HG02885 (cell line): ENCODE data around the gene C1QTNF8.

Experiments
- ATAC-seq: cut with Tn5 transposase; IDR thresholded peaks from one replicate; pipeline ENCODE4 v1.9.1; 2021; ENCODE audit warnings: mild to moderate bottlenecking; ENCODE audit not compliant: unreplicated experiment, poor library complexity

C1QTNF8 gene

DNA sequence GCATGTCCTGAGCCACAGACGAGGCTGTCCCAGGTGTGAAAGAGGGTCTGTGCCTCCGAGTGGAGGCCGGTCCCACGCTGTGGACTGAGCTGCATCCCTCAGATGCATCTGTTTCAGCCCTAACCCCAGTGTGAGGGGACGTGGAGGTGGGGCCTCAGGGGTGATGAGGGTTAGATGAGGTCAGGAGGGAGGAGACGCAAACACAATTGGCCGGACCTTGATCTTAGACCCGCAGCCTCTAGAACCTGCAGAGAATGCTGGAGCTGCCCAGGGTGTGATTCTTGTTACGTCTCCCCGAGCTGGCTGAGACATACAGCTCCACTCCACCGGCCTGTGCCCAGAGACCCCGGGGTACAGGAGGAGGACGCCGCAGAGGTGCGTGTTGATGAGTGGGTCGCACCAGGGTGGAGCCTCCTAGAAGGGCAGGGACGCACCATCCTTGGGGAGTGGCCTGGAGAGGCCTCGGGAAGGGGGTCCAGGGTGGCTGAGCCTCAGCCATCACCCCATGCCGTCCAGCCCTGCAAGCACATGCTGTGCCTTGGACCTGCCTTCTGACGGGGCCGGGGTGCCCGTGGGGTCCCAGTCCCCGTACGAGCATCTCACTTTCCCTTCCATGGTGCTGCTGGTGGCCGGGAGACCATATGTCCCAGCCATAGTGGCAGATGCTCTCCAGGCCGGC is 16.6 kb upstream of the C1QTNF8 start:
- no peak for ATAC-seq

GRCh38 chr16:1109648-1110047 is 13.6 kb upstream of the C1QTNF8 start:
- no peak for ATAC-seq

- no peak for ATAC-seq
Measured at GRCh38 chr16:1108299-1109252, 12.5 kb upstream of the C1QTNF8 start.

GRCh38 chr16:1107731-1108130 is 11.7 kb upstream of the C1QTNF8 start:
- ATAC-seq: no peak

GRCh38 chr16:1107141-1107540 is 11.1 kb upstream of the C1QTNF8 start:
- no peak for ATAC-seq

DNA sequence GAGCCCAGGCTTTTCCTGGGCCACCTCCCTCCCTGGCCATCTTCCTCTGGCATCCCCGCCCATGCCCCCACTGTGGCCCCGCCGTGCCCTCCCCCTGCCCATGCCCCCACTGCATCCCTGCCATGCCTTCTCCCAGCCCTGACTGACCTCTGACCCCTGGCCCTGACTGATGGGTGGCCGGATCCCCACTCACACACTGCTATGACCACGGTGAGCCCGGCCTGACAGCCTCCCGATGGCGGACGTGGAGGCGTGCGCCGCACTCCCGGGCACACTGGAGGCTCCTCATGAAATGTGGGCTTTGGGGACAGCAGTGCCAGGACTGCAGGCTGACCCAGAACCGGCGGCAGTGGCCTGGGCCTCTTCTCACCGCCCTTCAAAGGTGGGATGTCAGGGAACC is 10.6 kb upstream of the C1QTNF8 start:
- no peak for ATAC-seq

DNA sequence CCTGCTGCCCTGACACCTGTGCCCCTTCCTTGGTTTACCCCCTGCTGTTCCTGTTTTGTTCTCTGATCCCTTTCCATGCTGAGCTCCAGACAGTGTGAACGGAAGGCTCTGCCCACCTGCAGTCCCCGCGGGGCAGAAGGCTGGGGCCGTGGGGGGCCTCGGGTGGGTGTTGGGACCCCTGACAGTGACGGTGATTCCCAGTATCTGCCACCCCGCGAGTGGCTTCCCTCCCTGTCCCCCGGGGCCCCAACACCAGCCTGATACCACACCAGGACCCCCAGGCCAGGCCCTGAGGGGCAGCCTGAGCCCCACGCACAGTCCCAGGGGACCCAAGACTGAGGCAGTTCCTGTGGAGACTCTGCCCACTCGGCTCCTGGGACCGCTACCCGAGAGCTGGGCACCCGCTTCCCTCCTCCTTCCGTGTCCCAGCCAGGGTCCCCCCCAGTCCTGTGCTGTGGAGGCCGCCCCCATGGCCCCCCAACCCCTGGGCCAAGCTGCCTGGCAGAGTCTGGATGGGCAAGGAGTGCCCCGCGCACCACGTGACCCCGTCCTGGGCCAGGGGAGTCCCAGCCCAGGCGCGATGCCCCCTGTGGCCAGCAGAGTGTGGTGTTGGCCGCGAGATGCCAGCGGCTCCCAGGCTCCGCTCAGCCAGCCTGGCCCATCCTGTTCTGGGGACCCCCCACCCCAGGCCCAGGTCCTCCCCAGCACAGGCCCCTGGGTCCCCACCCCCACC is 10.0 kb upstream of the C1QTNF8 start:
- no peak for ATAC-seq

DNA sequence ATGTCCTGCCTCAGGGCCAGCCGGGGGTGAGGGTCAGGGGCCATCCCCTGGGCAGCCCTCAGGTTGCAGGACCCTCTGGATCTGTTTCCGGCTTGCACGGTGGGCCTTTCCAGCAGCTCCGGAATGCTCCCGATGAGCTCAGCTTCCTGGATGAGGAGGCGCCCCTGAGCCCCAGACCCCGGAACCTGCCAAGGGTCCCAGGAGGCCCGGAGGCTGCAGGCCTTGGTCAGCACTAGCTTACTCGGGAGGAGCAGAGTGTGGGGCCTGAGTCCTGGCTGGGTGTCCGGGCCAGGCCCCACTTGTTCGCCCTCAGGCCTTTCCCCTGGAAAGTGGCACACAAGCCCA is 7.6 kb upstream of the C1QTNF8 start:
- ATAC-seq: no peak

DNA sequence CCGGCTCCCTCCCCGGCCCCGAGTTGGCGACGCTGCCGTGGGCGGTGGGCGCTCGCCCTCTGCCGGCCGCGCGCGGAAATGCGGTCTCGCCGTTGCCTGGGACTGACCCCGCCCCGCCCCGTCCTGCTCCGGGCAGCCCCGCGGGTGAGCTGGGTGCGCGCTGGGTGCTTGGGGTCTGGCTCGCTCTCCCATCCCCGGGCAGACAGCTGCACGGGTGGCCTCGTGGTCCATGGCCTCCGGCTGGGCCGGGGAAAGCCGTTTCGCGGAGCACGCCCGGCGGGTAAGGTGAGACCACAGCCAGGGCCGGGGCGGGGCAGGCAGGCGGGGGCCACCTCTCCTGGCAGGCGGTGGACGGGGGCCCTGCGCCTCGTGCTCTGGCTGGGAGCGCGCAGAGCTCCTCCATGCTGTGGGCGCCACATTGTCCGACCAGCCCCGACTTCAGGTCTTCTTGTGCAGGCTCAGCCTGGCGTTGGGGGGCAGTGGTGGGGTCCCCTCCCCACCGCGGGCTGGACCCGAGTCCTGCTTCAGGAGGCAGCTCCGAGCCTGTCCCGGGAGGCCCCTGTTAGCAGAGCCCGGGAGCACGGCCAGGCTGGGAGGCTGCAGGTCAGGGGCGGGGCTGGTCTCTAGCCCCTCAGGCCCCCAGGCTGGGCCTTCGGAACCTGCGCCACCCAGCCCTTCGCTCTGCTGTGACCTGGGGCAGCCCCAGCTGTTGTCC is 7.0 kb upstream of the C1QTNF8 start:
- no peak for ATAC-seq

DNA sequence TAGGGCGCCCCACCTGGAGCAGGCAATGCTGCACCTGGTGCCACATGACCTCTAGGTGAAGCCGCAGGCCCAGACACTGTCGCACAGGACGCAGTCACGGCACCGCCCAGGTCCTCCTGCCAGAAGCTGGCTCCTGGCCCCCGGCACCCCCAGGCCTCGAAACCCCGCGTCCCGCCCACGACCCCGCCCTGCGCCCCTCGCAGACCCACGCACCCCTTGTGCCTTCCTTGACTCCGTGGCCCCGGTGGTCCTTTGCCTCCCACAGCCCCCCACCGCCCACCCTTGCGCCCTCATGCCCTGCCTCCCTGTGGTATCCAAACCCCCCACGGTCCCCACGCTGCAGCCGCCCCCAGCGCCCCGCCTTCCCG is 6.3 kb upstream of the C1QTNF8 start:
- no peak for ATAC-seq

GRCh38 chr16:1101573-1102332 is 5.7 kb upstream of the C1QTNF8 start:
- ATAC-seq: no peak

DNA sequence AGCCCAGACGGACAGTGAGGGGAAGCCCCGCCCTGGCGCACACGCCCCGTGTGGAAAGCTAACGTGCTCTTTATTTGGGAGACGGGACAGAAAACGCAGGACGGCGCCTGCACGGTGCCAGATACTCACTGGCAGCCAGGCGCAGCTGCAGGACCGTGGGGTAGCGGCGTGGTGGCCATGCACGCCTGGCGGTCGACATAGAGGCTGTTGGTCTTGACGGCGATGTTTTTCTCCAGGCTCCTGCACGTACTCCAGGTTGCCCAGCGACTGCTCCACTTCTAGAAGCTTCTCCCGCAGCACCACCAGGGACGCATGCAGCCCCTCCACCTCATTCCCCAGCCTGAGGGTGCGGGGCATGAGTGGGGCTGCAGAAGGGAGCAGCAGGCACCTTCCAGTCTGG is 5.1 kb upstream of the C1QTNF8 start:
- no peak for ATAC-seq

DNA sequence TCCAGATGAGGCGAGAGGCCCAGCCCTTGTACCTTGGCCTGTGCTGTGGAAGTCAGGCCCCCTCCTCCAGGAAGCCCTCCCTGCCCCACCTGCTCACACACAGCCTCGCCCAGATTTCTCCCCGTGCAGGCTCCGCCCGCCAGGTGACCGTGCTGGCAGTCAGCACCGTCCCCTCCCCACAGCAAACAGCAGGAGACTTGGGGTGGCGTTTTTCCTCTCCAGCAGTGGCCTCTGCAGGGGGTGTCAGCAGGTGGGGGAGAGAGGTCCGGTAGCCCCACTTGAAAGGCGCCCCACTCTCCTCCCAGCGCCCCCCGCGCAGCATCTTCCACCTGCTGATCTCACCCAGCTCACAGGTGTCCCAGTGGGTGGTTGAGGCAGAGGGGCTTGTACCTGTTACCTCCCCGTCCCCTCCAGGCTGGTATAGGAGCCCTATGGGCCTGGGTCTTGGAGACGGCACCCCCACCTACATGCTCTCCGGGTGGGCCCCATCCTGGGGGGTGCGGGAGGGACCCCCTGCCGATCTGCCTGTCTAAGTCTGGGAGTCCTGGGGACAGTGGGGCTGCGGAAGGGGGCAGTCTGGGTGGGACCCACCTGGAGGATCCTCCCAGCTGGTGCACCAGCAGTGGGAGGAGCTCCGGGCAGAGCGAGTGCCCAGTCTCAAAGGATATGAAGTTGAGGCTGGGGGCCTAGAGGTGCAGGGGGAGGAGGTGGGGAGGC is 4.2 kb upstream of the C1QTNF8 start:
- no peak for ATAC-seq

DNA sequence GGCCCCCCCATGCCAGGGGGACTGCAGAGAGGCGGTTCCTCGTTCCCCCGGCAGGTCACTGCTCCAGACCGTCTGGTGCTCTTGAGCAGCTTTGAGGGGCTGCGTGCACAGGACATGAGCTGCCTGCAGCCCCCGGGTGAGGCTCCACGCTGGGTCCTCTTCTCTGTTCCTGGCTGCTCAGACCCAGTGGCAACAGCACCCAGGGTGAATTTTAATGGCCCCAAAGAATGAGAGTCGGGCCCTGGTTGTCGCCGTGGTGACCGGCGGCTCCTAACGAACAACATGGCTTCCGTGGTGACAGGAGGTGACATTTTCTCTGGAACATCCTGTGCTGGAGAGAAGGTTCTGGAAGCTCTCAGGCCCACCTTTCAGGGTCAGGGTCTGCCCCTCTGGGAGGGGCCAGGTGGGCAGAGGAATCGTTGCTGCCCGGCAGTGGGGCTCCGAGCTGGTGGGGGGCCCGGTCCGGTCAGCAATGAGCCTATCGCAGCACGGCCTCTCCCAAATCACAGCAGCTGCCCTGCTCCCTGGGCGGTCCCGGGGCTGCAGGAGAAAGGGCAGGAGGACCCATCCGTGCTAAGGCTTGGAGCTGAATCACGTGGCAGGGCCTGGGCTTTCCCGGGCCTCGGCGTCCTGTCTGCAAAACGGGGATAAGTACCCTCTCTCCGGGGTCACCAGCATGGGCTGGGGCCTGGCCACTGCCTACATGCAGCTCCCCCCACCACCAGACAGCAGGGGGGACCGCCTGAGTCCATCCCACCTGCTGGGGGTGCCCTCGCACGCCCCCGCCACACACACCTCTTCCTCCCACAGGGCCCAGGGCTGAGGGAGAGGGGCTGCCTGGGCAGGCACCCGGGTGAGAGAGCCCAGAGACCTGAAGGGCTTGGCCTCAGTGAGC is 3.4 kb upstream of the C1QTNF8 start:
- no peak for ATAC-seq

DNA sequence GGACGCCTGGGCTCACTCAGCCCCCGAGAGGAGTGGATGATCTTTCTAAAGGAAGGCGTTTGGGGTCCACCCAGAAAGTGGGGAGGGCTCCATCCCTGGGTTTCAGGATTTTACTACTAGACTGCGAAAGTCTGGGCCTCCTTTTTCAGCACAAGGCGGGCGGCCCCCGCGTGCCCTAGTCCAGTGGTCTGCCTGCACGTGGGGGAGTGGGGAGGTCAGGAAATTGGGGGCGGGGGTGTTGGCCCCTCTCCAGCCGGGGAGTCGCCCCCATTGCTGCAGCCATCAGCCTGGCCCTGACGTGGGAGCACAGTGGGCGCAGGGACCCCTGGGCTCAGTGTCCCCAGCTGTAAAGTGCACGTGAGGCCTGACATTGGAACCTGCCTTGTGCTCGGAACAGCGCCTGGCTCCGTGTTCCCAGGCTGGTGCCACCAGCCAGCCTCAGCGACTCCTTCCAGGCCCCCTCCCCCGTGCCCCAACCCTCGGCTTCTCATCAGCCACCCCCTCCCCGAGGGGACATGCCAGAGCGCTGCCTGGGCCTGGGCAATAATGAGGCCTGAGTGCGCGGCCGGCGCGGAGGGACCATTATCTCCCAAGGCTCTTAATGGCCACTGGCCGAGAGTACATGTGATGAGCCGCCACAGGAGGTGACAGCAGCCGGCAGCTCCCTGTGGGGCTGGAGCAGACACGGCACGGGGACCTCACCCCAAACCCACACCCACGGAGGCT is 2.4 kb upstream of the C1QTNF8 start:
- no peak for ATAC-seq

- no peak for ATAC-seq
Measured at GRCh38 chr16:1097800-1098199, 1.8 kb upstream of the C1QTNF8 start.

GRCh38 chr16:1097156-1097555 is 1.1 kb upstream of the C1QTNF8 start:
- no peak for ATAC-seq
